GM12878 (cell line): ENCODE measurements around the gene RHEBL1. TPM values are rescaled to one million over a fixed set of nuclear protein-coding genes. Genes with fewer than 3 reads are reported as not detected.

ENCODE experiments used
- BCL11A ChIP-seq: IDR thresholded peaks from 2 replicates; pipeline ENCODE4 v1.6.1; 2011; ENCODE audit warnings: low read depth, low read length
- CBX3 ChIP-seq: fragments of 200-600 bp; sonication (generic); IDR thresholded peaks from 2 replicates; pipeline ENCODE4 v1.6.1; 2016; ENCODE audit warnings: low read depth, borderline replicate concordance
- CREB1 ChIP-seq: IDR thresholded peaks from 2 replicates; pipeline ENCODE4 v1.6.1; 2012; ENCODE audit warnings: low read depth, mild to moderate bottlenecking, inconsistent platforms
- HDAC6 ChIP-seq: fragments of 200-600 bp; sonication (generic); IDR thresholded peaks from one replicate; pipeline ENCODE4 v1.8.0; 2017; ENCODE audit warnings: antibody characterized with exemption; ENCODE audit not compliant: unreplicated experiment
- JUNB ChIP-seq: IDR thresholded peaks from 2 replicates; pipeline ENCODE4 v1.6.1; 2016; ENCODE audit warnings: antibody characterized with exemption, mild to moderate bottlenecking
- KLF5 ChIP-seq: fragments of 450-650 bp; IDR thresholded peaks from 2 replicates; pipeline ENCODE4 v1.6.1; 2014; ENCODE audit warnings: mild to moderate bottlenecking; ENCODE audit not compliant: partially characterized antibody
- NRF1 ChIP-seq: conservative IDR thresholded peaks from 2 replicates; pipeline ENCODE4 v1.6.1; 2011; ENCODE audit warnings: mild to moderate bottlenecking, low read depth, low read length, improper control_type of control experiment
- RAD21 ChIP-seq: IDR thresholded peaks from 2 replicates; pipeline ENCODE4 v1.6.1; 2011; ENCODE audit warnings: mild to moderate bottlenecking, low read depth, low read length, moderate library complexity; ENCODE audit not compliant: insufficient read depth
- RCOR1 ChIP-seq: conservative IDR thresholded peaks from 2 replicates; pipeline ENCODE4 v1.6.1; 2012; ENCODE audit warnings: low read depth, low read length, improper control_type of control experiment
- YBX1 ChIP-seq: fragments of 450-650 bp; IDR thresholded peaks from 2 replicates; pipeline ENCODE4 v1.6.1; 2016; ENCODE audit warnings: antibody characterized with exemption
- ZZZ3 ChIP-seq: IDR thresholded peaks from 2 replicates; pipeline ENCODE4 v1.6.1; 2011; ENCODE audit warnings: low read depth; ENCODE audit not compliant: control insufficient read depth, insufficient read length
- polyA plus RNA-seq, 11 experiments: library from polyadenylated mRNA; depleted of rRNA in 4 of 11; unstranded in 6 of 11; stranded (reverse) in 5 of 11; fragments of >200 nt; fragmentation: Nextera tagmentation in 4 of 11; fragmentation: Illumina TruSeq in 1 of 11; extraction: Ambion mirVana in 4 of 11; extraction: Trizol in 1 of 11; gene quantifications; 1 replicate in 1 of 11; 2 replicates in 10 of 11; pipeline versions ENCODE4 v1.2.1 to v1.2.3, GENCODE V29; 2011 to 2016; ENCODE audit warnings: inconsistent platforms in 2 of 11, missing spikeins in 2 of 11, low read depth in 1 of 11
- total RNA-seq, 4 experiments: library from RNA; depleted of rRNA in 3 of 4; stranded (reverse); fragments of >200 nt in 3 of 4; fragmentation: Illumina TruSeq in 1 of 4; extraction: Trizol in 1 of 4; gene quantifications; 2 replicates each; pipeline versions ENCODE4 v1.2.1 to v1.2.3, GENCODE V29; 2013 to 2021
- TF ChIP-seq, protein P1 (sequence below): fragments of 150-350 bp; IDR thresholded peaks from 2 replicates; pipeline ENCODE4 v1.6.1; 2016; ENCODE audit warnings: low read depth, low read length
- TF ChIP-seq, protein P2 (sequence below): fragments of 450-650 bp; IDR thresholded peaks from 2 replicates; pipeline ENCODE4 v1.6.1; 2016; ENCODE audit warnings: mild to moderate bottlenecking
- TF ChIP-seq, protein P3 (sequence below): IDR thresholded peaks from 2 replicates; pipeline ENCODE4 v1.6.1; 2012; ENCODE audit warnings: low read length, inconsistent platforms
- TF ChIP-seq, protein P4 (sequence below): IDR thresholded peaks from 2 replicates; pipeline ENCODE4 v1.6.1; 2012; ENCODE audit warnings: mild to moderate bottlenecking, low read depth, low read length
- TF ChIP-seq, protein P5 (sequence below): fragments of 450-650 bp; IDR thresholded peaks from 2 replicates; pipeline ENCODE4 v1.6.1; 2016; ENCODE audit warnings: mild to moderate bottlenecking, moderate library complexity, borderline replicate concordance

The RHEBL1 gene
- total and polyA plus RNA-seq, 10 of the 15 experiments (the other 5 are each of a cell fraction or from before 2014, with no cell fraction given): 5.9 to 18.7 (median 12.0) TPM

DNA sequence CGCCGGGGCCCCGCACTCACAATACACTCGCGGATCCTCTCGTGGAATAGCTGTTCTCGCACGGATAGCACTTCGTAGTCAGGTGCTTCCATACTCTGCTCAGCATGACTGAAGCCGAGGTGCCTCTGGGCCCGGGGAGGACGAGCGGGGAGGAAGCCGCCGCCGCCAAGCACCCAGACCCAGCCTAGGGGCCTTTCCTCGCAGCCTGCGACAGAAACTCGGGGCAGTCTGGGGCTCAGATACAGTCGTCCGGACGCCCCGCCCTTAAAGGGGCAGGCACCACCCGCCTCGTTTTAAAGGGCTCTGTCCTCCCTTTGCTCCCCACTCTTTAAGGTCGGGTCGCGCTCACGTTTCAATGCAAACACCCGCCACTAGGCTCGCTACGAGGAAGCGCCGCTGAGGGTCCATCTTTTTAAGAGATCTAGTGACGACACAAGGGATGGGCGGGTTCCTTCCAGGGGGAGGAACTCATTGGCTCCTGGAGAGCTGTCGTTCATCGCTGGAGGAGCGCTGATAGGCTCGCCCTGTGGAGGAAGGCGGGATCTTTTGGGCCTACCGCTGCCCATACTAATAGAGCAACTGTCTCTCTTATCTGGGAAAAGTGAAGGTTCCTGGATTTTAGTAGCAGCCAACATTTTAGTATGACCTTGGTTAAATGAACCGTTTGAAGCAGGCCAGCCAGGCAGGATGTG lies 40.8 kb upstream of the RHEBL1 start, which contains the start of gene LMBR1L (continued):
- TF ChIP-seq, protein P1, sequence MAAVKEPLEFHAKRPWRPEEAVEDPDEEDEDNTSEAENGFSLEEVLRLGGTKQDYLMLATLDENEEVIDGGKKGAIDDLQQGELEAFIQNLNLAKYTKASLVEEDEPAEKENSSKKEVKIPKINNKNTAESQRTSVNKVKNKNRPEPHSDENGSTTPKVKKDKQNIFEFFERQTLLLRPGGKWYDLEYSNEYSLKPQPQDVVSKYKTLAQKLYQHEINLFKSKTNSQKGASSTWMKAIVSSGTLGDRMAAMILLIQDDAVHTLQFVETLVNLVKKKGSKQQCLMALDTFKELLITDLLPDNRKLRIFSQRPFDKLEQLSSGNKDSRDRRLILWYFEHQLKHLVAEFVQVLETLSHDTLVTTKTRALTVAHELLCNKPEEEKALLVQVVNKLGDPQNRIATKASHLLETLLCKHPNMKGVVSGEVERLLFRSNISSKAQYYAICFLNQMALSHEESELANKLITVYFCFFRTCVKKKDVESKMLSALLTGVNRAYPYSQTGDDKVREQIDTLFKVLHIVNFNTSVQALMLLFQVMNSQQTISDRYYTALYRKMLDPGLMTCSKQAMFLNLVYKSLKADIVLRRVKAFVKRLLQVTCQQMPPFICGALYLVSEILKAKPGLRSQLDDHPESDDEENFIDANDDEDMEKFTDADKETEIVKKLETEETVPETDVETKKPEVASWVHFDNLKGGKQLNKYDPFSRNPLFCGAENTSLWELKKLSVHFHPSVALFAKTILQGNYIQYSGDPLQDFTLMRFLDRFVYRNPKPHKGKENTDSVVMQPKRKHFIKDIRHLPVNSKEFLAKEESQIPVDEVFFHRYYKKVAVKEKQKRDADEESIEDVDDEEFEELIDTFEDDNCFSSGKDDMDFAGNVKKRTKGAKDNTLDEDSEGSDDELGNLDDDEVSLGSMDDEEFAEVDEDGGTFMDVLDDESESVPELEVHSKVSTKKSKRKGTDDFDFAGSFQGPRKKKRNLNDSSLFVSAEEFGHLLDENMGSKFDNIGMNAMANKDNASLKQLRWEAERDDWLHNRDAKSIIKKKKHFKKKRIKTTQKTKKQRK: peak; percentile 66
- TF ChIP-seq, protein P2, sequence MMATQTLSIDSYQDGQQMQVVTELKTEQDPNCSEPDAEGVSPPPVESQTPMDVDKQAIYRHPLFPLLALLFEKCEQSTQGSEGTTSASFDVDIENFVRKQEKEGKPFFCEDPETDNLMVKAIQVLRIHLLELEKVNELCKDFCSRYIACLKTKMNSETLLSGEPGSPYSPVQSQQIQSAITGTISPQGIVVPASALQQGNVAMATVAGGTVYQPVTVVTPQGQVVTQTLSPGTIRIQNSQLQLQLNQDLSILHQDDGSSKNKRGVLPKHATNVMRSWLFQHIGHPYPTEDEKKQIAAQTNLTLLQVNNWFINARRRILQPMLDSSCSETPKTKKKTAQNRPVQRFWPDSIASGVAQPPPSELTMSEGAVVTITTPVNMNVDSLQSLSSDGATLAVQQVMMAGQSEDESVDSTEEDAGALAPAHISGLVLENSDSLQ: peak; percentile 98
- TF ChIP-seq JUNB (no peak), NRF1 (no peak), RCOR1 (no peak), BCL11A (no peak), YBX1 (no peak), HDAC6 (no peak), RAD21 (0 out of 2 replicates have a peak, but pooled peaks have one; percentile 32), CBX3 (no peak), KLF5 (peak; percentile 72), CREB1 (peak; percentile 92), ZZZ3 (no peak)
- TF ChIP-seq, protein P3, sequence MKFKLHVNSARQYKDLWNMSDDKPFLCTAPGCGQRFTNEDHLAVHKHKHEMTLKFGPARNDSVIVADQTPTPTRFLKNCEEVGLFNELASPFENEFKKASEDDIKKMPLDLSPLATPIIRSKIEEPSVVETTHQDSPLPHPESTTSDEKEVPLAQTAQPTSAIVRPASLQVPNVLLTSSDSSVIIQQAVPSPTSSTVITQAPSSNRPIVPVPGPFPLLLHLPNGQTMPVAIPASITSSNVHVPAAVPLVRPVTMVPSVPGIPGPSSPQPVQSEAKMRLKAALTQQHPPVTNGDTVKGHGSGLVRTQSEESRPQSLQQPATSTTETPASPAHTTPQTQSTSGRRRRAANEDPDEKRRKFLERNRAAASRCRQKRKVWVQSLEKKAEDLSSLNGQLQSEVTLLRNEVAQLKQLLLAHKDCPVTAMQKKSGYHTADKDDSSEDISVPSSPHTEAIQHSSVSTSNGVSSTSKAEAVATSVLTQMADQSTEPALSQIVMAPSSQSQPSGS: no peak
- TF ChIP-seq, protein P4, sequence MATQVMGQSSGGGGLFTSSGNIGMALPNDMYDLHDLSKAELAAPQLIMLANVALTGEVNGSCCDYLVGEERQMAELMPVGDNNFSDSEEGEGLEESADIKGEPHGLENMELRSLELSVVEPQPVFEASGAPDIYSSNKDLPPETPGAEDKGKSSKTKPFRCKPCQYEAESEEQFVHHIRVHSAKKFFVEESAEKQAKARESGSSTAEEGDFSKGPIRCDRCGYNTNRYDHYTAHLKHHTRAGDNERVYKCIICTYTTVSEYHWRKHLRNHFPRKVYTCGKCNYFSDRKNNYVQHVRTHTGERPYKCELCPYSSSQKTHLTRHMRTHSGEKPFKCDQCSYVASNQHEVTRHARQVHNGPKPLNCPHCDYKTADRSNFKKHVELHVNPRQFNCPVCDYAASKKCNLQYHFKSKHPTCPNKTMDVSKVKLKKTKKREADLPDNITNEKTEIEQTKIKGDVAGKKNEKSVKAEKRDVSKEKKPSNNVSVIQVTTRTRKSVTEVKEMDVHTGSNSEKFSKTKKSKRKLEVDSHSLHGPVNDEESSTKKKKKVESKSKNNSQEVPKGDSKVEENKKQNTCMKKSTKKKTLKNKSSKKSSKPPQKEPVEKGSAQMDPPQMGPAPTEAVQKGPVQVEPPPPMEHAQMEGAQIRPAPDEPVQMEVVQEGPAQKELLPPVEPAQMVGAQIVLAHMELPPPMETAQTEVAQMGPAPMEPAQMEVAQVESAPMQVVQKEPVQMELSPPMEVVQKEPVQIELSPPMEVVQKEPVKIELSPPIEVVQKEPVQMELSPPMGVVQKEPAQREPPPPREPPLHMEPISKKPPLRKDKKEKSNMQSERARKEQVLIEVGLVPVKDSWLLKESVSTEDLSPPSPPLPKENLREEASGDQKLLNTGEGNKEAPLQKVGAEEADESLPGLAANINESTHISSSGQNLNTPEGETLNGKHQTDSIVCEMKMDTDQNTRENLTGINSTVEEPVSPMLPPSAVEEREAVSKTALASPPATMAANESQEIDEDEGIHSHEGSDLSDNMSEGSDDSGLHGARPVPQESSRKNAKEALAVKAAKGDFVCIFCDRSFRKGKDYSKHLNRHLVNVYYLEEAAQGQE: no peak
- TF ChIP-seq, protein P5, sequence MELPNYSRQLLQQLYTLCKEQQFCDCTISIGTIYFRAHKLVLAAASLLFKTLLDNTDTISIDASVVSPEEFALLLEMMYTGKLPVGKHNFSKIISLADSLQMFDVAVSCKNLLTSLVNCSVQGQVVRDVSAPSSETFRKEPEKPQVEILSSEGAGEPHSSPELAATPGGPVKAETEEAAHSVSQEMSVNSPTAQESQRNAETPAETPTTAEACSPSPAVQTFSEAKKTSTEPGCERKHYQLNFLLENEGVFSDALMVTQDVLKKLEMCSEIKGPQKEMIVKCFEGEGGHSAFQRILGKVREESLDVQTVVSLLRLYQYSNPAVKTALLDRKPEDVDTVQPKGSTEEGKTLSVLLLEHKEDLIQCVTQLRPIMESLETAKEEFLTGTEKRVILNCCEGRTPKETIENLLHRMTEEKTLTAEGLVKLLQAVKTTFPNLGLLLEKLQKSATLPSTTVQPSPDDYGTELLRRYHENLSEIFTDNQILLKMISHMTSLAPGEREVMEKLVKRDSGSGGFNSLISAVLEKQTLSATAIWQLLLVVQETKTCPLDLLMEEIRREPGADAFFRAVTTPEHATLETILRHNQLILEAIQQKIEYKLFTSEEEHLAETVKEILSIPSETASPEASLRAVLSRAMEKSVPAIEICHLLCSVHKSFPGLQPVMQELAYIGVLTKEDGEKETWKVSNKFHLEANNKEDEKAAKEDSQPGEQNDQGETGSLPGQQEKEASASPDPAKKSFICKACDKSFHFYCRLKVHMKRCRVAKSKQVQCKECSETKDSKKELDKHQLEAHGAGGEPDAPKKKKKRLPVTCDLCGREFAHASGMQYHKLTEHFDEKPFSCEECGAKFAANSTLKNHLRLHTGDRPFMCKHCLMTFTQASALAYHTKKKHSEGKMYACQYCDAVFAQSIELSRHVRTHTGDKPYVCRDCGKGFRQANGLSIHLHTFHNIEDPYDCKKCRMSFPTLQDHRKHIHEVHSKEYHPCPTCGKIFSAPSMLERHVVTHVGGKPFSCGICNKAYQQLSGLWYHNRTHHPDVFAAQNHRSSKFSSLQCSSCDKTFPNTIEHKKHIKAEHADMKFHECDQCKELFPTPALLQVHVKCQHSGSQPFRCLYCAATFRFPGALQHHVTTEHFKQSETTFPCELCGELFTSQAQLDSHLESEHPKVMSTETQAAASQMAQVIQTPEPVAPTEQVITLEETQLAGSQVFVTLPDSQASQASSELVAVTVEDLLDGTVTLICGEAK: peak; percentile 17; the same call in 1 of the 2 replicates
